Measurements from ENCODE around the gene SHISA9. TPM values are rescaled to one million over a fixed set of nuclear protein-coding genes. Genes with fewer than 3 reads are reported as not detected.

Gene SHISA9
- total RNA-seq, 4 donors from 2014 or later: 3.6 to 10.8 (median 4.6) TPM

GRCh38 chr16:13030769-13031168 lies 129.4 kb downstream of the SHISA9 start:
- H3K9me3 ChIP-seq: peaks cover 0 to 6% (median 2%) of the 10 kb centered on the region in 4 donors
- H3K27ac ChIP-seq (replicated peaks in 1 of 4): no peak overlapping the region
- H3K4me3 ChIP-seq: no peak overlapping the region
- peaks cover 0 to 9% (median 0%) of the 10 kb centered on the region in 4 donors for H3K27me3 ChIP-seq
- TF ChIP-seq, protein P1, sequence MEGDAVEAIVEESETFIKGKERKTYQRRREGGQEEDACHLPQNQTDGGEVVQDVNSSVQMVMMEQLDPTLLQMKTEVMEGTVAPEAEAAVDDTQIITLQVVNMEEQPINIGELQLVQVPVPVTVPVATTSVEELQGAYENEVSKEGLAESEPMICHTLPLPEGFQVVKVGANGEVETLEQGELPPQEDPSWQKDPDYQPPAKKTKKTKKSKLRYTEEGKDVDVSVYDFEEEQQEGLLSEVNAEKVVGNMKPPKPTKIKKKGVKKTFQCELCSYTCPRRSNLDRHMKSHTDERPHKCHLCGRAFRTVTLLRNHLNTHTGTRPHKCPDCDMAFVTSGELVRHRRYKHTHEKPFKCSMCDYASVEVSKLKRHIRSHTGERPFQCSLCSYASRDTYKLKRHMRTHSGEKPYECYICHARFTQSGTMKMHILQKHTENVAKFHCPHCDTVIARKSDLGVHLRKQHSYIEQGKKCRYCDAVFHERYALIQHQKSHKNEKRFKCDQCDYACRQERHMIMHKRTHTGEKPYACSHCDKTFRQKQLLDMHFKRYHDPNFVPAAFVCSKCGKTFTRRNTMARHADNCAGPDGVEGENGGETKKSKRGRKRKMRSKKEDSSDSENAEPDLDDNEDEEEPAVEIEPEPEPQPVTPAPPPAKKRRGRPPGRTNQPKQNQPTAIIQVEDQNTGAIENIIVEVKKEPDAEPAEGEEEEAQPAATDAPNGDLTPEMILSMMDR (IDR thresholded peaks at IDR 0.05): no peak
- no peak for TF ChIP-seq POLR2A (IDR thresholded peaks at IDR 0.05; ENCODE audit: low read depth)
- 44% methylated on average over 6 of the region's 6 CpGs for WGBS
- no peaks in the 10 kb centered on the region for H3K36me3 ChIP-seq
- no peaks in the 10 kb centered on the region for H3K4me1 ChIP-seq
- DNase-seq (ENCODE audit: extremely low spot score): no peak
- intact Hi-C loops (cut with DNase I): no loop called here

DNA sequence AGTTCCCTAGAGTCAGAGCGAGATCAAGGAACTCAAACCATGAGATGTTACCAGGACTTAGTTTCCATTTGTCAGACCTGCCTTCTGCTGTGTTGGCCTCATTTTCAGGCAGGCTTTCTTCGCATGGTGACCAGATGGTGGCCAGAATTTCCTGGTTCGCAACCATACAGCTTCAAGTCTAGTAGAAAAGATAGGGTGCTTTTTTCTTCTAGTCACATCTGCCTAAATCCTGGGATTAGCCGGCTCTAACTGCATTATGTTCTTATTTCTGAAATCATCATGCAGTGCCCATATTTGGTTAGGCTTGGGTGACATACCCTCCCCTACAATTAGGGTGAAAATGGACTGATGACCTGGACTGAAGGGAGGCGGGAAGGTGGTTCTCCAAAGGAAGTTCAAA lies 131.5 kb downstream of the SHISA9 start:
- H3K36me3 ChIP-seq: no peaks in the 10 kb centered on the region
- TF ChIP-seq EP300 (IDR thresholded peaks at IDR 0.05) (no peak), POLR2A (IDR thresholded peaks at IDR 0.05; ENCODE audit: low read depth) (no peak), POLR2AphosphoS5 (IDR thresholded peaks at IDR 0.05) (no peak)
- TF ChIP-seq, protein P1 (IDR thresholded peaks at IDR 0.05): no peak
- 88% methylated on average over 5 of the region's 5 CpGs for WGBS
- no peaks in the 10 kb centered on the region for H3K4me1 ChIP-seq
- no peak overlapping the region for H3K27ac ChIP-seq (replicated peaks in 1 of 4)
- peaks cover 0 to 6% (median 0%) of the 10 kb centered on the region in 4 donors for H3K9me3 ChIP-seq
- no peak for DNase-seq (ENCODE audit: extremely low spot score)
- intact Hi-C loops (cut with DNase I): no loop called here
- H3K4me3 ChIP-seq: no peak overlapping the region
- H3K27me3 ChIP-seq: peaks cover 0 to 4% (median 0%) of the 10 kb centered on the region in 4 donors

- Histone ChIP-seq H3K9me3 (peaks cover 0 to 5% (median 0%) of the 10 kb centered on the region in 4 donors), H3K4me1 (no peaks in the 10 kb centered on the region), H3K4me3 (no peak overlapping the region), H3K27ac (replicated peaks in 1 of 4) (no peak overlapping the region), H3K36me3 (no peaks in the 10 kb centered on the region), H3K27me3 (peaks cover 0 to 4% (median 0%) of the 10 kb centered on the region in 4 donors)
- TF ChIP-seq POLR2AphosphoS5 (IDR thresholded peaks at IDR 0.05): no peak
- TF ChIP-seq EP300 (IDR thresholded peaks at IDR 0.05): no peak
- no peak for TF ChIP-seq POLR2A (IDR thresholded peaks at IDR 0.05; ENCODE audit: low read depth)
- TF ChIP-seq, protein P1 (IDR thresholded peaks at IDR 0.05): no peak
- intact Hi-C loops (cut with DNase I): no loop called here
- WGBS: 10% methylated on average over 4 of the region's 4 CpGs
- no peak for DNase-seq (ENCODE audit: extremely low spot score)
These were observed 135.2 kb downstream of the SHISA9 start for GRCh38 chr16:13036600-13036999.

DNA sequence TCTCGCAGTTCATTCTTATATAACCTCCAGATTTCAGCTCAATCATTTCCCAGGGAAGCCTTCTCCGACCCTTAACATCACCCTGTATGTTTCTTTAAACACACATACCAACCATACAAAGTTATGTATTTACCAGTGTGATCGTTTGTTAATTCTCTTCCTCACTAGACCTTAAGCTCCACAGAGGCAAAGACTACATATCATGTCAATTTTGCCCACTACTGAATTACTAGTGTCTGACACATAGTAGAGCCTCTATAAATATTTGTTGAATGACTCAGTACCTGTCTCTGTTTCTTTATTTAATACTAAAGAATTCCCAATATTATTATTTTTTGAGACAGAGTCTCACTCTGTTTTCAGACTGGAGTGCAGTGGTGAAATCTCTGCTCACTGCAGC lies 137.2 kb downstream of the SHISA9 start:
- Histone ChIP-seq H3K4me1 (no peaks in the 10 kb centered on the region), H3K9me3 (peaks cover 0 to 10% (median 0%) of the 10 kb centered on the region in 4 donors), H3K27me3 (peaks cover 0 to 4% (median 0%) of the 10 kb centered on the region in 4 donors), H3K27ac (replicated peaks in 1 of 4) (no peak overlapping the region), H3K4me3 (no peak overlapping the region), H3K36me3 (no peaks in the 10 kb centered on the region)
- DNase-seq (ENCODE audit: extremely low spot score): no peak
- intact Hi-C loops (cut with DNase I): no loop called here
- TF ChIP-seq, protein P1 (IDR thresholded peaks at IDR 0.05): no peak
- TF ChIP-seq EP300 (IDR thresholded peaks at IDR 0.05): no peak
- TF ChIP-seq POLR2A (IDR thresholded peaks at IDR 0.05; ENCODE audit: low read depth): no peak
- TF ChIP-seq POLR2AphosphoS5 (IDR thresholded peaks at IDR 0.05): no peak
- WGBS: 85% methylated on average over 3 of the region's 3 CpGs

DNA sequence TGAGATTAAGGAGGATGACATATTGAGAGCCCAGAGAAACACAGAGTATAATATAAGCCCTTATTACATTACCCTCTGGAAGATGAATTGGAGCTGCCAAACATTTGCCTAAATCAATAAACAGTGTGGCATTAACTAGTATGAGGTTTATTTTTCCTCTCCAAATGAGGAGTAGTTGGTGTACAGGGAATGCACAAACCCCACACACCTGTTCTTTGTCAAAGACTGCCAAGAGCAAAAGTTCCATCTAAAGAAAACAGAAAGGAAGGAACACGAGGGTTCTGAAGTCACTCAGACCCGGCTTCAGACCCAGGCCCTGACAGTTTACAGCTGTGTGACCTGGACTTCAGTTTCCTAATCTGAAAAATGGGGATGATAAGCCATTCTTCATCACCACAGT lies 138.1 kb downstream of the SHISA9 start:
- DNase-seq (ENCODE audit: extremely low spot score): no peak
- H3K4me3 ChIP-seq: no peak overlapping the region
- intact Hi-C loops (cut with DNase I): no loop called here
- no peak overlapping the region for H3K27ac ChIP-seq (replicated peaks in 1 of 4)
- H3K27me3 ChIP-seq: peaks cover 0 to 7% (median 0%) of the 10 kb centered on the region in 4 donors
- TF ChIP-seq, protein P1 (IDR thresholded peaks at IDR 0.05): no peak
- TF ChIP-seq POLR2AphosphoS5 (IDR thresholded peaks at IDR 0.05): no peak
- TF ChIP-seq POLR2A (IDR thresholded peaks at IDR 0.05; ENCODE audit: low read depth): no peak
- TF ChIP-seq EP300 (IDR thresholded peaks at IDR 0.05): no peak
- H3K4me1 ChIP-seq: no peaks in the 10 kb centered on the region
- 16% methylated on average over 2 of the region's 2 CpGs for WGBS
- peaks cover 0 to 10% (median 0%) of the 10 kb centered on the region in 4 donors for H3K9me3 ChIP-seq
- no peaks in the 10 kb centered on the region for H3K36me3 ChIP-seq

Measured in esophagus muscularis mucosa (tissue), 4 donors.